HAP-1 (cell line): ENCODE results near the gene SLC44A5.
"Not testable (repeated sequence)": the region's sequence is repeated elsewhere in the genome, so short reads cannot be mapped to it uniquely, and the experiment has no call there.

Source experiments
- DNase-seq, 2 experiments: peaks; one replicate each; pipeline ENCODE4 v3.0.0-alpha.2; 2016 to 2020; ENCODE audit warnings: low spot score in 2 of 2
- H3K27me3 ChIP-seq: fragments of 250-450 bp; sonication (Bioruptor Pico); 2 replicates; pipeline ENCODE4 v1.5.1; 2020; ENCODE audit warnings: low read depth, mild to moderate bottlenecking, moderate library complexity
- H3K36me3 ChIP-seq: fragments of 250-450 bp; sonication (Bioruptor Pico); replicated peaks from 2 replicates; pipeline ENCODE4 v1.5.1; 2020; ENCODE audit warnings: mild to moderate bottlenecking
- H3K4me1 ChIP-seq: fragments of 250-450 bp; sonication (Bioruptor Pico); 2 replicates; pipeline ENCODE4 v1.5.1; 2020; ENCODE audit warnings: mild to moderate bottlenecking
- H3K4me3 ChIP-seq: fragments of 250-450 bp; sonication (Bioruptor Pico); 2 replicates; pipeline ENCODE4 v1.5.1; 2020; ENCODE audit warnings: mild to moderate bottlenecking, moderate library complexity
- H3K9me3 ChIP-seq: fragments of 250-450 bp; sonication (Bioruptor Pico); 2 replicates; pipeline ENCODE4 v1.5.1; 2020; ENCODE audit warnings: mild to moderate bottlenecking, moderate library complexity
- in situ Hi-C: fragments of 300-500 bp; cut with MboI; formaldehyde crosslinking; loops from 3 replicates; pipeline ENCODE4 v1.14.3; 2020; ENCODE audit warnings: low sequenced_read_pairs, inconsistent platforms, mixed read lengths

SLC44A5 gene

DNA sequence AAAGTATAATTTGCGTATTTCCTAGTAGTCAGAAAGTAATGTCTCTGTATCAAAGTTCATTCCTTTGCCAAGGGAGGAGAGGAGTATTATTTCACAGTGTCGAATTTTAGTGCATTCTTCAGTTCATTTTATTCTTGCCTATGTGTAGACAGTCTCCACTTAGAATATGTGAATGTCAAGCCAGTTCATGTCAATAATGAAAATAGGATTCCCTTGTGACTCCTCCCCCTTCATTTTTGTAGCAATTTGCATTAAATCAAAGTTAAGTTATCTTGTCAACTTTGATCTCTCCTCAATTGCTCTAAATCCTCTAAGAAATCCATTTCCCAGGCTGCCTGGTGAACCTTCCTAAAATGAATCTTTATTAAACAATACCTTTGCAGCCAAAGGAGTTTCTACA lies 179.1 kb downstream of the SLC44A5 start:
- in situ Hi-C loops, result no loop called here
- no peaks in the 10 kb centered on the region for H3K27me3 ChIP-seq
- DNase-seq, result no peak
- H3K4me1 ChIP-seq, result peaks cover 3% of the 10 kb centered on the region; the same call in 1 of the 2 replicates
- no peaks in the 10 kb centered on the region for H3K9me3 ChIP-seq
- no peak overlapping the region for H3K4me3 ChIP-seq
- no peaks in the 10 kb centered on the region for H3K36me3 ChIP-seq

DNA sequence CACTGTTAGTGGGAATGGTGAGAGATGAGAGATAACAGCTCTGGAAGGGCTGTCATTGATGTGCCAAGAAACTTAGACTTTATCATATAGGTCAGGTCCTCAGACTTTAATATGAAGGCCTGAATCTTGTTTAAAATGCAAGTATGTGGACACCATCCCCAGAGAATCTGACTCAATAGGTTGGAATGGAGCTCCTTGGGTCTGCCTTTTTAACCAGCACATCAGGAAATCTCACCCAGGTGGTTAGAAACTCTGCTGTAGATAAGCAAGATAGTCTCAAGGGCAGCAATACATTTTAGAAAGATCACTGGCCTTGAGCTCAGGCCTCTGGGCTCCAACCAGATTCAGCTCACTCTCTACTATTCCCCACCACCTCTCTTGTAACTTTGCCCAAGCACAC lies 180.4 kb downstream of the SLC44A5 start:
- Histone ChIP-seq H3K9me3 (no peaks in the 10 kb centered on the region), H3K36me3 (no peaks in the 10 kb centered on the region), H3K4me1 (peaks cover 3% of the 10 kb centered on the region; the same call in 1 of the 2 replicates), H3K27me3 (no peaks in the 10 kb centered on the region), H3K4me3 (no peak overlapping the region)
- in situ Hi-C loops, result no loop called here
- DNase-seq, result no peak

- Histone ChIP-seq H3K4me1 (peaks cover 3% of the 10 kb centered on the region; the same call in 1 of the 2 replicates), H3K27me3 (no peaks in the 10 kb centered on the region), H3K9me3 (no peaks in the 10 kb centered on the region), H3K4me3 (no peak overlapping the region), H3K36me3 (no peaks in the 10 kb centered on the region)
- no peak for DNase-seq
- in situ Hi-C loops, result no loop called here
These were observed 184.2 kb downstream of the SLC44A5 start for GRCh38 chr1:75426688-75427087.

DNA sequence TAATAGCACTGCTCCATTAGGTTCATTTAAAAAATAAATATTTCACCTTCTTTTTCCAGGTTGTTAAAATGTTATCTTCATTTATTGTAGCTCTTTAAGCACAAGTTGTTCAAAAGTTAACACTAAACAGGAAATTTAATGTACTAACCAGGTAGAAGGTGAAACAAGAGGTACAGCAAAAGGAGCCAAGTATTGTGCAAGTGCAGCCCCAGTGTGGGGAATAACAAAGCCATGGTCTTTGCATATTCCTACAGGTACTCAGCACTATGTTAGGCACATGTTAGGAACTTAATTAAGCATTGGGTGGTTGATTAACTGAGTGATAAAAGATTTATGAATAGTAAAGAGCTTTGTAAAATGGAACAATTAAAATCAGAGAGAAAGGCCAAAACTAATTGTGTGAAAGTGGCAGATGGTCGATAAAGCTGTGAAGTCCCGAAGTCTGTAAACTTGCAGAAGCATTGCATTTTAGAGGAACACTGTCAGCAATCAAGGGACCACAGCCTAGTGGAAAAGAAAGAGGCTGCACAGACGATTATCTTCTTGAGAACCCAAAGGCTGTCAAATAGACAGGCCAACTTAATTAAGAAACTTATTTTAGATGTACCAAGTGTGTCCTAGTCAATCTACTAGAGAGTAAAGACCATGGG lies 185.8 kb downstream of the SLC44A5 start:
- H3K4me3 ChIP-seq, result no peak overlapping the region
- in situ Hi-C loops, result no loop called here
- peaks cover 3% of the 10 kb centered on the region; the same call in 1 of the 2 replicates for H3K4me1 ChIP-seq
- H3K36me3 ChIP-seq, result no peaks in the 10 kb centered on the region
- H3K9me3 ChIP-seq, result no peaks in the 10 kb centered on the region
- DNase-seq, result no peak
- H3K27me3 ChIP-seq, result no peaks in the 10 kb centered on the region

DNA sequence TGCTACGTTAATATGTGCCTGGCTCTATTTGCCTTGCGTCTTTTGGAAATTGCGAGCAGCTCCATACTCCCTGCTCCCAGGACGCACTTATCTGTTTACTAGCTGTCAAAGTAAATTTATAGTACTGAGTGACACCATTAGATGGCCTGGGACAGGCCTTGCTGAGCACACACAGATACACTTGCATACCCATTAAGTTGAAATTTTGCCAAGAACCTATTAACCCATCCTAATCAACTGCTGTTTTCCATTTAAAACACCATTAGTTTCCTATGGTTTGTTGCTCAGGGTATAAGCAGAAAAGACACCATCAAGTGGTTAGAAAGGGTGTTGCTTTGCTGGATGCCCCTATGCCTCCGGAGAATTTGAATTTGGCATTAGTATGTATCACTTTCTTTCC lies 187.3 kb downstream of the SLC44A5 start:
- Histone ChIP-seq H3K27me3 (no peaks in the 10 kb centered on the region), H3K4me1 (peaks cover 3% of the 10 kb centered on the region; the same call in 1 of the 2 replicates), H3K4me3 (no peak overlapping the region), H3K9me3 (no peaks in the 10 kb centered on the region; the same call in 1 of the 2 replicates), H3K36me3 (no peaks in the 10 kb centered on the region)
- in situ Hi-C loops, result no loop called here
- no peak for DNase-seq

- Histone ChIP-seq H3K4me3 (no peak overlapping the region), H3K4me1 (no peaks in the 10 kb centered on the region; the same call in 1 of the 2 replicates), H3K9me3 (no peaks in the 10 kb centered on the region; the same call in 1 of the 2 replicates), H3K36me3 (no peaks in the 10 kb centered on the region), H3K27me3 (no peaks in the 10 kb centered on the region)
- in situ Hi-C loops, result no loop called here
- no peak for DNase-seq
These were observed 187.8 kb downstream of the SLC44A5 start for GRCh38 chr1:75423136-75423535.

DNA sequence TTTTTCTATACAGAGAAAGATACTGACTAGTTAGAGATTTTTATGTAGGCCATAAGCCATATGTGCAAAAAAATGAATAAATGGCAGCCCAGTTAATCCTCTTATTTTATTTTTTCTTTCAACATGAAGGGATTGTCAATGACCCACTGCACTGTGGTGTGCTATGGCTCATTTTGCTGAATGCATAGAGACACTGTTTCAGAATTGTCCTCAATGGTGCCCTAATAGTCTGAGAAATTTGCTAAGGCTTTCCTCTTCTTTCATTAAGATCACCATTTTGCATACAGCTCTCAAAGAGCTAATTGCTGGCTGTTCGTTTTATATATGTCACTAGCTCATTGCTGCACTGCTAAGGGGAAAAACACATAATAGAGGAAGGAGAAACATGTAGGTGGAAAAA lies 189.5 kb downstream of the SLC44A5 start:
- in situ Hi-C loops, result no loop called here
- H3K27me3 ChIP-seq, result no peaks in the 10 kb centered on the region
- H3K36me3 ChIP-seq, result no peaks in the 10 kb centered on the region
- H3K4me3 ChIP-seq, result no peak overlapping the region
- H3K9me3 ChIP-seq, result no peaks in the 10 kb centered on the region; the same call in 1 of the 2 replicates
- H3K4me1 ChIP-seq, result no peaks in the 10 kb centered on the region; the same call in 1 of the 2 replicates
- DNase-seq, result no peak

DNA sequence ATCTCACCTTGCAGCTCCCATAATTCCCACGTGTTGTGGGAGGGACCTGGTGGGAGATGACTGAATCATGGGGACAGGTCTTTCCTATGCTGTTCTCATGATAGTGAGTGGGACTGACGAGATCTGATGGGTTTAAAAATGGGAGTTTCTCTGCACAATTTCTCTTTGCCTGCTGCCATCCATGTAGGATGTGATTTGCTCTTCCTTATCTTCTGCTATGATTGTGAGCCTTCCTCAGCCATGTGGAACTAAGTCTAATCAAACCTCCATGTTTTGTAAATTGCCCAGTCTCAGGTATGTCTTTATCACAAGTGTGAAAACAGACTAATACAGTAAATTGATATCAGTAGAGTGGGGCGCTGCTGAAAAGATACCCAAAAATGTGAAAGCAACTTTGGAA lies 195.7 kb downstream of the SLC44A5 start:
- H3K27me3 ChIP-seq, result no peaks in the 10 kb centered on the region
- in situ Hi-C loops, result no loop called here
- no peaks in the 10 kb centered on the region; the same call in 1 of the 2 replicates for H3K4me1 ChIP-seq
- H3K4me3 ChIP-seq, result no peak overlapping the region
- no peaks in the 10 kb centered on the region for H3K36me3 ChIP-seq
- H3K9me3 ChIP-seq, result no peaks in the 10 kb centered on the region; the same call in 1 of the 2 replicates
- DNase-seq, result no peak

DNA sequence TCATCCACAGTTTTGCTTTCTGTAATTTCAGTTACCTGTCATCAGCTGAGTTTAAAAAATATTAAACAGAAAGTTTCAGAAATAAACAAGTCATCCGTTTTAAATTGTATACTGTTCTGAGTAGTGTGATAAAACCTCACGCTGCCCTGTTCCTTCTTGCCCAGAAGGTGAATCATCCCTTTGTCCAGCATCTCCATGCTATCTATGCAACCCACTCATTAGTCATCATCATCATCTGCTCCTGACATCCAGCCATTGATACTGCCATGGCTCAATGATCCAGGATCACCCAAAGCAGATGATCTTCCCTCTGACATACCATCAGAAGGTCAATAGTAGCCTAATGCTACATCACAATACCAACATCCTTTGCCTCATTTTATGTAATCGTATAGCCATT lies 198.3 kb downstream of the SLC44A5 start:
- Histone ChIP-seq H3K4me3 (no peak overlapping the region), H3K9me3 (no peaks in the 10 kb centered on the region), H3K4me1 (no peaks in the 10 kb centered on the region), H3K27me3 (no peaks in the 10 kb centered on the region), H3K36me3 (no peaks in the 10 kb centered on the region)
- in situ Hi-C loops, result no loop called here
- no peak for DNase-seq

- H3K4me3 ChIP-seq, DNase-seq, in situ Hi-C loops, H3K4me1 ChIP-seq, H3K36me3 ChIP-seq, H3K9me3 ChIP-seq, H3K27me3 ChIP-seq: not testable (repeated sequence)
These were observed 206.2 kb downstream of the SLC44A5 start for GRCh38 chr1:75404681-75405080.

DNA sequence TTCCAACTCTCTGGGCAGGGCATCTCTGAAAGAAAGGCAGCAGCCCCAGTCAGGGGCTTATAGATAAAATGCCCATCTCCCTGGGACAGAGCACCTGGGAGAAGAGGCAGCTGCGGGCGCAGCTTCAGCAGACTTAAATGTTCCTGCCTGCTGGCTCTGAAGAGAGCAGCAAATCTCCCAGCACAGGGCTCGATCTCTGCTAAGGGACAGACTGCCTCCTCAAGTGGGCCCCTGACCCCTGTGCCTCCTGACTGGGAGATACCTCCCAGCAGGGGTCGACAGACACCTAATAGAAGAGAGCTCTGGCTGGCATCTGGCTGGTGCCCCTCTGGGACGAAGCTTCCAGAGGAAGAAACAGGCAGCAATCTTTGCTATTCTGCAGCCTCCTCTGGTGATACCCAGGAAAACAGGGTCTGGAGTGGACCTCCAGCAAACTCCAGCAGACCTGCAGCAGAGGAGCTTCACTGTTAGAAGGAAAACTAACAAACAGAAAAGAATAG lies 207.7 kb downstream of the SLC44A5 start:
- DNase-seq, H3K4me1 ChIP-seq, H3K4me3 ChIP-seq, H3K36me3 ChIP-seq, H3K27me3 ChIP-seq, in situ Hi-C loops, H3K9me3 ChIP-seq: not testable (repeated sequence)

DNA sequence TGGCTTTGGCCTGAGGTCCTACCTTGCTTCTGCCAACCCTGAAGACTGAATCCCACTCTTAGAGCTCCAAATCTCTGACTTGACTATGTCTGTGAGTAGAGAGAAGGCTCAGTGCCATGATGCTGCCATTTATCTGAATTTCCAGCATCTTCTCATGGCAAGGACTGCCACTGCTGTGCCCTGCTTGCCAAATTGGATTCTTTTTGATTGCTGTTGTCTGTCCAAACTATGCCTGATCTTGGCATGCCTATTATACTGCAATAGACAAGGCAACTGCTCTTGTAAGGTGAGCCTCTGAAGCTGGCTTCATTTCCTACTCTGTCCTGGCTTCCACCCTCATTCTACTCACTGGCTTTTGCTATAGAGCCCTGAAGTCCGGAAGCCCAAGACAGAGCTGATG lies 210.2 kb downstream of the SLC44A5 start:
- no peaks in the 10 kb centered on the region for H3K4me1 ChIP-seq
- in situ Hi-C loops, result no loop called here
- H3K27me3 ChIP-seq, result no peaks in the 10 kb centered on the region
- no peak overlapping the region for H3K4me3 ChIP-seq
- no peaks in the 10 kb centered on the region for H3K9me3 ChIP-seq
- no peak for DNase-seq
- H3K36me3 ChIP-seq, result no peaks in the 10 kb centered on the region

- in situ Hi-C loops, result no loop called here
- DNase-seq, result no peak
- no peaks in the 10 kb centered on the region for H3K4me1 ChIP-seq
- no peaks in the 10 kb centered on the region for H3K27me3 ChIP-seq
- no peak overlapping the region for H3K4me3 ChIP-seq
- no peaks in the 10 kb centered on the region for H3K9me3 ChIP-seq
- H3K36me3 ChIP-seq, result no peaks in the 10 kb centered on the region
These were observed 214.2 kb downstream of the SLC44A5 start for GRCh38 chr1:75396745-75397144.

DNA sequence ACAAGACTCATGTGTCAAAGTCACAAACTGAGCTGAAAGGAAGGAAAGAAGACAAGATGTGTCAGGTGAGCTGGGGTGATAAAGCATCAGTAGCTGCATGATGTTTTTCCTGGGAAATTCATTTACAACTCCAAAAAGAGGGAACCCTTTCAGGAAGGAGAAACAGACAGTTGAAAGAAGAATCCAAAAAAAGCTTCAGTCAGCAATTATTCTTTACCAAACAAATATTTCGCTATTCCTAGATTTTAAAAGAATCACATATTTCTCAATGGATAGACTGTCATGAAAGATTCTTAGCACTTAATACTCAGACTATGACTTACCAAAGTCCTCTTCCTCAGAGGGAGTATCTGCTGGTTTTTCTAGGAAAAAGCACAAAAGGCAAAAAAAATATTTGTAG lies 214.7 kb downstream of the SLC44A5 start:
- no peak for DNase-seq
- H3K27me3 ChIP-seq, result no peaks in the 10 kb centered on the region
- H3K4me3 ChIP-seq, result no peak overlapping the region
- no peaks in the 10 kb centered on the region for H3K36me3 ChIP-seq
- no peaks in the 10 kb centered on the region for H3K4me1 ChIP-seq
- no peaks in the 10 kb centered on the region for H3K9me3 ChIP-seq
- in situ Hi-C loops, result no loop called here
